HTR-8/SVneo (cell line): ENCODE data around the gene DPH2.
A peak's percentile ranks its signal among the peaks of the same experiment; 100 is the strongest.

Experiments
- DNase-seq: peaks from one replicate; pipeline ENCODE4 v3.0.0; 2011; ENCODE audit warnings: low spot score, mixed read lengths; ENCODE audit not compliant: insufficient read length
- FAIRE-seq: peaks from 2 replicates; lab custom pipeline; 2011; peaks lifted over from hg19 to GRCh38; lab: Jason Lieb, UNC

The DPH2 gene

DNA sequence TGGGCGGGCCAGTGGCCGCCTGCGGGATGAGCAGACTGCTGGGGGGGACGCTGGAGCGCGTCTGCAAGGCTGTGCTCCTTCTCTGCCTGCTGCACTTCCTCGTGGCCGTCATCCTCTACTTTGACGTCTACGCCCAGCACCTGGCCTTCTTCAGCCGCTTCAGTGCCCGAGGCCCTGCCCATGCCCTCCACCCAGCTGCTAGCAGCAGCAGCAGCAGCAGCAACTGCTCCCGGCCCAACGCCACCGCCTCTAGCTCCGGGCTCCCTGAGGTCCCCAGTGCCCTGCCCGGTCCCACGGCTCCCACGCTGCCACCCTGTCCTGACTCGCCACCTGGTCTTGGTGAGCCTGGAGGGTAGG, 11.3 kb downstream of the DPH2 start:
- FAIRE-seq = no peak
- no peak for DNase-seq

GRCh38 chr1:43981636-43982035, 11.8 kb downstream of the DPH2 start:
- no peak for DNase-seq
- FAIRE-seq = no peak

DNA sequence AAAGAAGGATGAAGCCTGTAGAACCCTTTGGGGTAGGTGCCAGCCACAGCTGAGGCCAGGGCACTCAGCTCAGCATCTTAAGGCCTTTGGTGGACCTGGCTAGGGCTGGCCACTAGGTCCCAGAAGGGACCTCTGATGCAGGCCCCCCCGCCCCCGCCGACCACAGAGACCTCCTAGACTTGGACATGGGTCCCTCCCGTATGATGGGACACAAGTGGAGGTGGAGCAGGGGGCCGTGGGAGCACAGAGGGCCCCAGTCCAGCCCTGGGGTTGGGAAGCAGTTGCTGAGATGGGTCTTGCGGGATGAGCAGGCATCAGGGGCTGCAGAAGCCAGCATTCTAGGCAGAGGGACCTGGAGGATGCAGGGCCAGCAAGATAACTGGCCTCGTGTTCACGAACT, 12.4 kb downstream of the DPH2 start:
- DNase-seq (no peak), FAIRE-seq (no peak)

GRCh38 chr1:43982808-43983207, 13.0 kb downstream of the DPH2 start:
- FAIRE-seq (no peak), DNase-seq (no peak)

DNA sequence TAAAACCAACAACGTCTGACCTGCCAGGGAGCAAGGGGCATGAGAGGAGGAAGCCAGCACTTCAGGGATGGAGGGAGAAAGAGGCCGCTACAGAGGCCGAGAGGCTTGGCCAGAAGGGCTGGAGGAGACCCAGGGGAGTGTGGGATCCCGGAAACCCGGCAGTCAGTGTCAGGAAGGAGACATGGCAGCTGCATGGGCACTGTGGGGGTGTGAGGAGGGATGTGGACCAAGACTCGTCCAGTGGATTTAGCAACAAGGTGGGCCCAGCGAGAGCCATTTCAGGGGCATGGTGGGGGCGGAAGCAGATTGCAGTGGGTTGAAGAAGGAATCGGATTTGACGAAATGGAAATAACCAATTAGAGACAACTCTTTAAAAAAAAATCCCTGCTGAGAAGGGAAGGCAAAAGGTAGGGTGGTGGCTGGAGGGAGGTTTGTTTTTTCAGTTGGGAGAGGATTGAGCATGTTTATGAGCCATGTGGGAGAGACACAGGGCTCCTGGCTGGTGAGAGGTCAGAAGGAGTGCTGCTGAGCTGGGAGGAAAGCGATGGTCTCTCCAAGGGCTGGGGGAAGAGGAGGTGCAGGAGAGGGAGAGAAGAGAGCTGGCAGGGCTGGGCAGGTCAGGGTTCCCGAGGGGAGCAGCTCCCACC, 13.6 kb downstream of the DPH2 start:
- DNase-seq (no peak), FAIRE-seq (no peak)

- no peak for FAIRE-seq
- DNase-seq = no peak
These were observed 15.0 kb downstream of the DPH2 start for GRCh38 chr1:43984855-43985254.

- DNase-seq (no peak), FAIRE-seq (no peak)
These were observed 16.3 kb downstream of the DPH2 start for GRCh38 chr1:43985984-43986595.

- DNase-seq = no peak
- FAIRE-seq = no peak
These were observed 16.9 kb downstream of the DPH2 start for GRCh38 chr1:43986712-43987111.

- no peak for DNase-seq
- no peak for FAIRE-seq
These were observed 17.5 kb downstream of the DPH2 start for GRCh38 chr1:43987159-43987902.

- no peak for DNase-seq
- no peak for FAIRE-seq
These were observed 20.7 kb downstream of the DPH2 start for GRCh38 chr1:43990271-43991199.

DNA sequence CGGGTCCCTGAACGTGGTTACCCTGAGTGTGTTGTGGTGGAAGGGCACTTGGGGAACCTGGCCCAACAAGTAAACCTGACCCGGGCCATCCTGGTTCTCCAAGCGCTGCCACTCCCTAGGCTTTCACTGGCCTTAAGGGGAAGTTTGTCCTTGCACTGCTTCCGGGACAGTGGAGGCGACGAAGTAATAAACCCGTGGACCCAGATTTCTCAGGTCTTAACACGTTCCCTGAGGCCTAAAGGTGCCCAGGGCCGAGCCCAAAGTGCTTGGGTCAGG, 21.3 kb downstream of the DPH2 start:
- FAIRE-seq = no peak
- no peak for DNase-seq

- FAIRE-seq (peak; percentile 49), DNase-seq (peak; percentile 73)
These were observed 21.8 kb downstream of the DPH2 start, which contains the start of gene CCDC24 for GRCh38 chr1:43991476-43992231. Gene CCDC24 (plus strand): TSS chr1:43991599. CDS start chr1:43991879, 280 bp downstream.

DNA sequence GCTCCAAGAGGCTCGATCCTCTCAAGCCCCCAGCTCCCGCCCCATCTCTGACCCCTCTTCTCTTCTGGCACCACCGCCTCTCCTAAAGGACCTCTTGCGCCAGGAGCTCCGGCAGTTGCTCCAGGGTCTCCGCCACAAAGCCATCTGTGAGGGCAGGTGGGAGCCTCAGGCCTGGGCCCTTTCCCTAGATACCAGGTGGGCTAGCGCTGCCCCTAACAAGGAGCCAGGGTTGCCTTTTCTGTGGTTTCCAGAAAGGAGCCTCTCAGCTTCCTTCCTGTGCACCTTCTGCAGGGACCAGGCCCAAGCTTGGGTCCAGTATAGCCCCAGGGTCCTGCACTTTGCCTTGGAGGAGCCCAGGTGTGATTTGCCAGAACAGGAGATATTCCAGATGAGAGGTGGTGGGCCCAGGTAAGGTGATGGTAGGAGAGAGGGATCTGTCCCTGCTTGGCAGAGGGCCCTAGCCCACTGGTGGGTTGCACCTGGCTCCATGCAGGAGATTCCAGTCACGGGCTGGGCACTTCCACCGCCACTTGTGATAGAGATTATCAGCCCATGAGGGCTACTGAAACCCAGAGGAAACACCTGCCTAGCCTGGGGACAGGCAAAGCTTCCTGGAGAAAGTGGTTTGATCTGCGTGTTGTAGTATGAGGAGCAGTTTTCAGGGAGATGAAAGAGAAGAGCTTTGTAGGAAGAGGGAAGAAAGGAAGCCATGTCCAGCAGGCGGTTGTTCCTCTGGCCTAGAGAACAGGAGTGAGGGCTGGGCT, 22.6 kb downstream of the DPH2 start:
- DNase-seq (no peak), FAIRE-seq (no peak)

DNA sequence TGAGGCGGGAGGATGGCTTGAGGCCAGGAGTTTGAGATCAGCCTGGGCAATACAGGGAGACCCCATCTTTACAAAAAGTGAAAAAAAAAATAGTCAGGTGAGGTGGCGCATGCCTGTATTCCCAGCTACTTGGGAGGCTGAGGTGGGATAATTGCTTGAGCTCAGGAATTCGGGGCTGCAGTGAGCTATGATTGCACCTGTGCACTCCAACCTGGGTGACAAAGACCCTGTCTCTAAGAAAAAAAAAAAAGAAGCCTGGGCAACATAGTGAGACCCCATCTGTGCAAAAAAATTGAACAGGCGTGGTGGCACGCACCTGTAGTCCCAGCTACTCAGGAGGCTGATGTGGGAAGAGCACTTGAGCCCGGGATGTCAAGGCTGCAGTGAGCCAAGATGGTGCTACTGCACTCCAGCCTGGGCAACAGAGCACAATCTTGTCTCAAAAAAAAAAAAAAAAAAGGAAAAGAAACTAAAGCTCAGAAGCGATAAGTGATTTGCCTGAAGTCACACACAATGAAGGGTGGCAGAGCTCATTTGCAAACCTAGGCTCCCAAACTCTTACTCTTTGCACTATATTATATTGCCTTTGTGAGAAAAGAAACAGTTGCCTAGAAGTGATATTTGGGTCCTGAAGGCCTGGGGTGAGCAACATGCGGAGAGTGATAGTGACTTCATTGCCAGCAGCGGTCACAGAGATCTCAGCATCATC, 23.6 kb downstream of the DPH2 start:
- FAIRE-seq = no peak
- DNase-seq = no peak

DNA sequence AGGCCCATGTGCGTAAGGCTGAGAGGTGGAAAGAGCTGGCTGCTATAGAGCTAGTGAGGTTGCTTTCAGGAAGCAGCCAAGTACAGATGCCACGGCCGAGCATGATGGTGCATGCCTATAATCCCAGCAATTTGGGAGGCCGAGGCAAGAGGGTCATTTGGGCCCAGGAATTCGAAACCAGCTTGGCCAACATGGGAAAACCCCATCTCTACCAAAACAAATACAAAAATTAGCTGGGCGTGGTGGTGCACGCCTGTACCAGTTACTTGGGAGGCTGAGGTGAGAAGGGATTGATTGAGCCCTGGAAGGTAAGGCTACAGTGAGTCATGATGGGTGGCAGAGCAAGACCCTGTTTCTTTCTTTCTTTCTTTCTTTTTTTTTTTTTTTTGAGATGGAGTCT, 24.3 kb downstream of the DPH2 start:
- DNase-seq (no peak), FAIRE-seq (no peak)

DNA sequence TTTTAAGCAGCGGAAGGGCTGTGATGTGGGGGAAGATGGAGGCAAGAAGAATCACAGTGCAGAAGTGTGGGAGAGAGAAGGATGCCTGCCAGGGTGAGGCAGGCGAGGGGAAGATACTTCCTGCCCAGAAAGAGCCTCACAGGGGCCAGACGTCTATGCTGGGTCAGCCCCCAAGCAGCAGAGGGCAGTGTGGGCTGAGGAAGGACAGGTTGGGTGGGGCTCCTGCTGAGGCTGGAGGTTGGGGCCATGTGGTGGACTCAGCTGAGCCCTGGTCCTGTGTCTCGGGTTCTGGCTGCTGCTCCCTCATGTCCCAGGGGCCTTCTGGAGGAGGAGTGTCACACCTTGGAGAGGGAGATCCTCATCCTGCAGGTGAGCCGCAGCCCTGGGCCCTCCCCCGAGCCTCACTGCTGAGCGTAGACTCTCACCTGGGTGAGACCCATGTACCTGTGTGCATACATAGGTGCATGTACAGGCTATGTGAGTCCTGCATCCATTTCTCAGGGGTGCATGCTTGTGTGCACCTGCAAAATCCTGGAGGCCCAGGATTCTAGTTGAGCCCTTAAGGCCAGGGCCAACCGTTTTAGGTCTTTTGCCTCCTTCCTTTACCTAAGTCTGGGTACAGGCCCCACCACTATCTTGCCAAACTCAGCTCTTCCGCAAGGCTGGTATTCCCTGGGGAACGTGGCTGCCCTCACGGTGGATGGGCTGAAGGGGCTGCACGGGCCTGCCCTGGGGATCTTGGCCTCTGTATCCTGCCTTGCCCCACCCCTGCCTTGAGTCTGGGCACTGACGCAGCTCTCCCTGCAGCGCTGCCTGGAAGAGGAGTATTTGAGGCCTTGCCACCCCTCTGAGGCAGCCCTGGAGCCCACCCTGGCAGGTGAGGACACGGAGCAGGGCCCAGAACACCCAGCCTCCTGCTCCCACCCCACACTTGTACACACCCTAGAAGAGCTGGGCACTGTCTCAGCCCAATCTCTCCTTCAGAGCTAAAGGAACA, 25.3 kb downstream of the DPH2 start:
- FAIRE-seq (peak; percentile 28), DNase-seq (peak; percentile 24)

GRCh38 chr1:43995984-43996732, 26.3 kb downstream of the DPH2 start:
- FAIRE-seq = no peak
- DNase-seq = no peak
